MV-4-11 (cell line): Measurements from ENCODE around the gene IFT172.
"Not testable (repeated sequence)": the region's sequence is repeated elsewhere in the genome, so short reads cannot be mapped to it uniquely, and the experiment has no call there.

Experiments used
- DNase-seq: peaks from one replicate; lab custom pipeline; 2025; lab: John Stamatoyannopoulos, UW

The IFT172 gene

GRCh38 chr2:27489498-27490397 lies at the start of gene IFT172:
IFT172 (minus strand) TSS chr2:27489743; CDS start chr2:27489653, 90 bp downstream.
- peak; percentile 99 for DNase-seq

- not testable (repeated sequence) for DNase-seq
Measured at GRCh38 chr2:27538839-27539450, 49.4 kb upstream of the IFT172 start.

- DNase-seq: no peak
Measured at GRCh38 chr2:27537287-27537686, 47.7 kb upstream of the IFT172 start.

- no peak for DNase-seq
Measured at GRCh38 chr2:27531983-27532382, 42.4 kb upstream of the IFT172 start.

GRCh38 chr2:27527182-27527581 lies 37.6 kb upstream of the IFT172 start:
- DNase-seq: no peak

GRCh38 chr2:27522400-27522945 lies 32.9 kb upstream of the IFT172 start:
- no peak for DNase-seq

- DNase-seq: no peak
Measured at GRCh38 chr2:27520316-27520715, 30.8 kb upstream of the IFT172 start.

- no peak for DNase-seq
Measured at GRCh38 chr2:27518782-27519113, 29.2 kb upstream of the IFT172 start.

GRCh38 chr2:27518113-27518781 lies 28.7 kb upstream of the IFT172 start:
- DNase-seq: no peak

GRCh38 chr2:27509326-27509725 lies 19.8 kb upstream of the IFT172 start:
- DNase-seq: no peak

- no peak for DNase-seq
Measured at GRCh38 chr2:27507293-27507692, 17.8 kb upstream of the IFT172 start.

- no peak for DNase-seq
Measured at GRCh38 chr2:27506587-27506986, 17.0 kb upstream of the IFT172 start.

GRCh38 chr2:27502142-27502541 lies 12.6 kb upstream of the IFT172 start:
- no peak for DNase-seq

GRCh38 chr2:27501042-27501441 lies 11.5 kb upstream of the IFT172 start:
- no peak for DNase-seq

- no peak for DNase-seq
Measured at GRCh38 chr2:27498975-27499374, 9.4 kb upstream of the IFT172 start.

GRCh38 chr2:27497288-27497627 lies 7.7 kb upstream of the IFT172 start:
- DNase-seq: no peak

GRCh38 chr2:27496357-27497287 lies 7.1 kb upstream of the IFT172 start, which contains the start of gene GCKR:
GCKR (plus strand) TSS chr2:27496839; CDS start chr2:27496905, 66 bp downstream.
- peak; percentile 27 for DNase-seq

GRCh38 chr2:27495840-27496356 lies 6.4 kb upstream of the IFT172 start:
- no peak for DNase-seq

- DNase-seq: no peak
Measured at GRCh38 chr2:27494944-27495554, 5.5 kb upstream of the IFT172 start, which contains the start of gene FNDC4. FNDC4 (minus strand) TSS chr2:27495200; CDS start chr2:27494679, 521 bp downstream.

GRCh38 chr2:27494284-27494943 lies 4.9 kb upstream of the IFT172 start:
- no peak for DNase-seq
